Right lobe of liver (tissue), 4 donors: ENCODE data around the gene POLR1F.

Source experiments
- POLR2A ChIP-seq: fragments of 450-650 bp; IDR thresholded peaks from one replicate; pipeline ENCODE4 v1.6.1; 2017; ENCODE audit warnings: antibody characterized with exemption, mild to moderate bottlenecking
- TF ChIP-seq, protein P1 (sequence below), 4 donors: fragments of 200-600 bp in 3 of 4; fragments of 450-650 bp in 1 of 4; IDR thresholded peaks; one replicate each; pipeline versions ENCODE4 v1.5.1 to v1.8.0; 2016 to 2022; ENCODE audit warnings: antibody characterized with exemption in 4 of 4, mild to moderate bottlenecking in 2 of 4
- donor health status: DM: no; HTN: no; CAD: no.
- donor health status: DM: no; HTN: no; CAD: no.
- donor health status: DM: no; HTN: yes; CAD: no.

DNA sequence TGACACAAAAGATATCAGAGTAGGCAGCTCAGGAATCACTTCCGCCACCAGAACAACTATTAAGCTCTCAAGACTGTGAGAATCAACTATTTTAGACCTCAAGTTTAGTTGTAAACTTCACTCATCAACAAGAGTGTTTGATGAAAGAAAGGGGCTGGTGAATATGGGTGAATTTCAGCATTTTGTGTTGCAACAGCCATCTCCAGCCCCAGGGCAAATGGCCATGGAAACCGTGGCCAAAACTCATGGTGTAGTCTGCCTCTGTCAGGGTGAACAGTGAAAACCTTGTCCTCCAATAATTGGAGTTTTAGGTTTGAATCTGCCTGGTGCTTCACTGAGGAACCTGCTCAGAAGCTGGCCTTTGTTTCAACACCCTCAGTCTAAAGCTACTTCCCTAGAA, 60.0 kb downstream of the POLR1F start:
- TF ChIP-seq, protein P1, sequence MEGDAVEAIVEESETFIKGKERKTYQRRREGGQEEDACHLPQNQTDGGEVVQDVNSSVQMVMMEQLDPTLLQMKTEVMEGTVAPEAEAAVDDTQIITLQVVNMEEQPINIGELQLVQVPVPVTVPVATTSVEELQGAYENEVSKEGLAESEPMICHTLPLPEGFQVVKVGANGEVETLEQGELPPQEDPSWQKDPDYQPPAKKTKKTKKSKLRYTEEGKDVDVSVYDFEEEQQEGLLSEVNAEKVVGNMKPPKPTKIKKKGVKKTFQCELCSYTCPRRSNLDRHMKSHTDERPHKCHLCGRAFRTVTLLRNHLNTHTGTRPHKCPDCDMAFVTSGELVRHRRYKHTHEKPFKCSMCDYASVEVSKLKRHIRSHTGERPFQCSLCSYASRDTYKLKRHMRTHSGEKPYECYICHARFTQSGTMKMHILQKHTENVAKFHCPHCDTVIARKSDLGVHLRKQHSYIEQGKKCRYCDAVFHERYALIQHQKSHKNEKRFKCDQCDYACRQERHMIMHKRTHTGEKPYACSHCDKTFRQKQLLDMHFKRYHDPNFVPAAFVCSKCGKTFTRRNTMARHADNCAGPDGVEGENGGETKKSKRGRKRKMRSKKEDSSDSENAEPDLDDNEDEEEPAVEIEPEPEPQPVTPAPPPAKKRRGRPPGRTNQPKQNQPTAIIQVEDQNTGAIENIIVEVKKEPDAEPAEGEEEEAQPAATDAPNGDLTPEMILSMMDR (IDR thresholded peaks at IDR 0.05) = no peak
- no peak for TF ChIP-seq POLR2A
